Panc1 (cell line): Measurements from ENCODE around the gene DAB1. TPM values are rescaled to one million over a fixed set of nuclear protein-coding genes. Genes with fewer than 3 reads are reported as not detected.

Source experiments
- ATAC-seq: fragments of 200-7000 bp; cut with Tn5 transposase; 2 replicates; pipeline ENCODE4 v1.9.1; 2020; ENCODE audit warnings: mild to moderate bottlenecking, moderate library complexity
- BruUV-seq: library from RNA; stranded (reverse); fragments of 400-500 nt; replicated peaks from 2 replicates; lab custom pipeline; 2021; lab: Mats Ljungman, UMichigan
- CTCF ChIA-PET: fragments of 300-600 bp; sonication (Branson Sonifier 250); formaldehyde crosslinking; loops from one replicate; lab custom pipeline; 2022; ENCODE audit warnings: antibody characterized with exemption; lab: Charles Lee
- POLR2A ChIA-PET: fragments of 300-600 bp; sonication (Branson Sonifier 250); formaldehyde crosslinking; loops from one replicate; lab custom pipeline; 2022; ENCODE audit warnings: antibody characterized with exemption; lab: Charles Lee
- DNase-seq: peaks from one replicate; pipeline ENCODE4 v3.0.0-alpha.2; 2010; ENCODE audit warnings: low read depth, low spot score
- H3K27ac ChIP-seq: 2 replicates; pipeline ENCODE4 v1.5.1; 2011; ENCODE audit warnings: mild to moderate bottlenecking, low read length, inconsistent platforms
- H3K27me3 ChIP-seq: fragments of 200-500 bp; sonication (Bioruptor generic); 2 replicates; pipeline ENCODE4 v1.6.0; 2014; ENCODE audit warnings: low read length, inconsistent platforms; ENCODE audit not compliant: control insufficient read depth, insufficient read depth
- H3K36me3 ChIP-seq: fragments of 200-500 bp; sonication (Bioruptor generic); 2 replicates; pipeline ENCODE4 v1.5.1; 2014; ENCODE audit warnings: inconsistent platforms, mild to moderate bottlenecking, low read length, moderate library complexity; ENCODE audit not compliant: control insufficient read depth, insufficient read depth
- H3K4me1 ChIP-seq: 2 replicates; pipeline ENCODE4 v1.5.1; 2011; ENCODE audit warnings: inconsistent platforms, mild to moderate bottlenecking, low read length, moderate library complexity; ENCODE audit not compliant: control insufficient read depth, insufficient read depth
- H3K4me3 ChIP-seq, 2 experiments: 2 replicates each; pipeline ENCODE4 v1.5.1; 2011 to 2012; ENCODE audit warnings: low read depth in 2 of 2, low read length in 2 of 2, mild to moderate bottlenecking in 2 of 2, inconsistent platforms in 1 of 2, moderate library complexity in 1 of 2
- H3K9me3 ChIP-seq: fragments of 200-500 bp; sonication (Bioruptor generic); 2 replicates; pipeline ENCODE4 v1.5.1; 2014; ENCODE audit warnings: low read depth, mild to moderate bottlenecking, inconsistent platforms, low read length, moderate library complexity; ENCODE audit not compliant: control insufficient read depth, insufficient read depth
- POLR2AphosphoS5 ChIP-seq: IDR thresholded peaks from 2 replicates; pipeline ENCODE4 v1.6.1; 2012; ENCODE audit warnings: mild to moderate bottlenecking, low read depth, low read length, moderate library complexity
- REST ChIP-seq, 2 experiments: IDR thresholded peaks; 2 replicates each; pipeline ENCODE4 v1.6.1; 2011 to 2012; ENCODE audit warnings: low read depth in 2 of 2, control low read depth in 1 of 2, low read length in 1 of 2, mild to moderate bottlenecking in 1 of 2, moderate library complexity in 1 of 2; ENCODE audit not compliant: insufficient read depth in 1 of 2
- SIN3A ChIP-seq: IDR thresholded peaks from 2 replicates; pipeline ENCODE4 v1.6.1; 2012; ENCODE audit warnings: low read depth, mild to moderate bottlenecking, low read length, moderate library complexity, borderline replicate concordance; ENCODE audit not compliant: insufficient read depth
- TCF7L2 ChIP-seq: IDR thresholded peaks from 2 replicates; pipeline ENCODE4 v1.6.1; 2011; ENCODE audit warnings: mild to moderate bottlenecking, low read depth, low read length, inconsistent platforms
- in situ Hi-C: cut with HindIII; loops from 2 replicates; pipeline ENCODE4 v1.10.0; 2016; ENCODE audit warnings: low sequenced_read_pairs, low pct_unique_long_range_greater_than_20kb
- intact Hi-C: fragments of 100-400 bp; cut with micrococcal nuclease; formaldehyde crosslinking; loops from one replicate; pipeline ENCODE4 v1.10.0; 2022; ENCODE audit not compliant: unreplicated experiment
- total RNA-seq: library from RNA; stranded (reverse); gene quantifications from one replicate; pipeline ENCODE4 v1.2.1, GENCODE V29; 2021; ENCODE audit not compliant: unreplicated experiment
- TF ChIP-seq, protein P1 (sequence below): fragments of 450-650 bp; IDR thresholded peaks from 2 replicates; pipeline ENCODE4 v1.5.1; 2017; ENCODE audit warnings: mild to moderate bottlenecking

Gene DAB1
- total RNA-seq, 1 experiment from 2014 or later, result 0.05 TPM

DNA sequence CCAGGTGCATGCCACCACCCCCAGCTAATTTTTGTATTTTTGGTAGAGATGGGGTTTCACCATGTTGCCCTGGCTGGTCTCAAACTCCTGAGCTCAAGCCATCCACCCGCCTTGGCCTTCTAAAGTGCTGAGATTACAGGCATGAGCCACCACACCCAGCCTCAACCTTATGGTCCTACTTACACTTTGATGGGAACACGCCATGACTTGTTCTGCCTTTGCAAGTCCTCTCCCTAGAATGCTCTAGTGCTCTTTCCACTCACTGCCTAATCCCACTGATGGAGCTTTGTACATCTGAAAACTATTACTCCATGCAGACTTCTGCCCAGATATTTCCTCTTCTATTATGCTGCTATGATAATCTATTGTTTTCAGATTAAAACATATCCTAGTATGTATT, 174.3 kb downstream of the DAB1 start:
- intact Hi-C loops (no loop called here), in situ Hi-C loops (no loop called here)
- Histone ChIP-seq H3K4me1 (no peaks in the 10 kb centered on the region), H3K4me3 (no peak overlapping the region), H3K27ac (no peak overlapping the region), H3K27me3 (no peaks in the 10 kb centered on the region), H3K9me3 (no peaks in the 10 kb centered on the region), H3K36me3 (no peaks in the 10 kb centered on the region)
- POLR2A ChIA-PET, result no interaction called here
- TF ChIP-seq TCF7L2 (no peak), REST (IDR thresholded peaks at IDR 0.05; ENCODE audit: insufficient read depth in 1 of 2, low read depth in 2 of 2, low read length in 1 of 2) (no peak), SIN3A (no peak), POLR2AphosphoS5 (no peak)
- TF ChIP-seq, protein P1, sequence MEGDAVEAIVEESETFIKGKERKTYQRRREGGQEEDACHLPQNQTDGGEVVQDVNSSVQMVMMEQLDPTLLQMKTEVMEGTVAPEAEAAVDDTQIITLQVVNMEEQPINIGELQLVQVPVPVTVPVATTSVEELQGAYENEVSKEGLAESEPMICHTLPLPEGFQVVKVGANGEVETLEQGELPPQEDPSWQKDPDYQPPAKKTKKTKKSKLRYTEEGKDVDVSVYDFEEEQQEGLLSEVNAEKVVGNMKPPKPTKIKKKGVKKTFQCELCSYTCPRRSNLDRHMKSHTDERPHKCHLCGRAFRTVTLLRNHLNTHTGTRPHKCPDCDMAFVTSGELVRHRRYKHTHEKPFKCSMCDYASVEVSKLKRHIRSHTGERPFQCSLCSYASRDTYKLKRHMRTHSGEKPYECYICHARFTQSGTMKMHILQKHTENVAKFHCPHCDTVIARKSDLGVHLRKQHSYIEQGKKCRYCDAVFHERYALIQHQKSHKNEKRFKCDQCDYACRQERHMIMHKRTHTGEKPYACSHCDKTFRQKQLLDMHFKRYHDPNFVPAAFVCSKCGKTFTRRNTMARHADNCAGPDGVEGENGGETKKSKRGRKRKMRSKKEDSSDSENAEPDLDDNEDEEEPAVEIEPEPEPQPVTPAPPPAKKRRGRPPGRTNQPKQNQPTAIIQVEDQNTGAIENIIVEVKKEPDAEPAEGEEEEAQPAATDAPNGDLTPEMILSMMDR, result no peak
- ATAC-seq, result no peak
- DNase-seq, result no peak
- BruUV-seq, result no TSS peak
- CTCF ChIA-PET, result no interaction called here

GRCh38 chr1:57248830-57249229, 175.0 kb downstream of the DAB1 start:
- ChIA-PET CTCF (no interaction called here), POLR2A (no interaction called here)
- in situ Hi-C loops, result no loop called here
- TF ChIP-seq REST (IDR thresholded peaks at IDR 0.05; ENCODE audit: insufficient read depth in 1 of 2, low read depth in 2 of 2, low read length in 1 of 2) (no peak), TCF7L2 (no peak)
- Histone ChIP-seq H3K36me3 (no peaks in the 10 kb centered on the region), H3K4me1 (no peaks in the 10 kb centered on the region), H3K9me3 (no peaks in the 10 kb centered on the region), H3K27me3 (no peaks in the 10 kb centered on the region), H3K4me3 (no peak overlapping the region), H3K27ac (no peak overlapping the region)
- no peak for ATAC-seq
- intact Hi-C loops, result no loop called here
- DNase-seq, result no peak
- BruUV-seq, result no TSS peak
